ENCODE measurements around the gene YPEL2. TPM values are rescaled to one million over a fixed set of nuclear protein-coding genes. Genes with fewer than 3 reads are reported as not detected.

The YPEL2 gene
- polyA plus RNA-seq, 1 donor (not counting 4 experiments of a cell fraction or from before 2014, with no cell fraction given): 4.6 TPM

- Histone ChIP-seq H3K4me1 (ENCODE audit: control insufficient read depth, extremely low read depth, insufficient read depth, low read length) (no peaks in the 10 kb centered on the region), H3K9ac (ENCODE audit: control insufficient read depth, extremely low read depth, insufficient read depth, low read length) (no peak overlapping the region), H3K79me2 (ENCODE audit: control insufficient read depth, insufficient read depth, low read length) (no peaks in the 10 kb centered on the region), H3K27me3 (ENCODE audit: control insufficient read depth, extremely low read depth, insufficient read depth, low read length) (no peaks in the 10 kb centered on the region), H3K4me3 (ENCODE audit: control insufficient read depth in 2 of 3, extremely low read depth in 1 of 3, insufficient read depth in 2 of 3, low read depth in 1 of 3, low read length in 3 of 3) (no peak overlapping the region), H3K4me2 (ENCODE audit: control insufficient read depth, extremely low read depth, insufficient read depth, low read depth, low read length) (no peak overlapping the region), H4K20me1 (ENCODE audit: control insufficient read depth, extremely low read depth, insufficient read depth, low read length) (no peaks in the 10 kb centered on the region), H2AFZ (ENCODE audit: control insufficient read depth, low read length) (no peak overlapping the region), H3K27ac (ENCODE audit: control insufficient read depth, insufficient read depth, low read length) (no peak overlapping the region), H3K9me3 (ENCODE audit: control insufficient read depth, low read depth, low read length) (no peaks in the 10 kb centered on the region), H3K36me3 (ENCODE audit: control insufficient read depth in 2 of 2, extremely low read depth in 1 of 2, insufficient read depth in 2 of 2, low read length in 2 of 2) (no peaks in the 10 kb centered on the region), H3K9me1 (ENCODE audit: control insufficient read depth, extremely low read depth, insufficient read depth, low read length) (no peaks in the 10 kb centered on the region)
- dilution Hi-C loops (cut with MboI; ENCODE audit: extremely low pct_ligation_motif_present, low sequenced_read_pairs): no loop called here
- no peak for TF ChIP-seq EZH2 (IDR thresholded peaks at IDR 0.05; ENCODE audit: low read length)
- TF ChIP-seq, protein P1, sequence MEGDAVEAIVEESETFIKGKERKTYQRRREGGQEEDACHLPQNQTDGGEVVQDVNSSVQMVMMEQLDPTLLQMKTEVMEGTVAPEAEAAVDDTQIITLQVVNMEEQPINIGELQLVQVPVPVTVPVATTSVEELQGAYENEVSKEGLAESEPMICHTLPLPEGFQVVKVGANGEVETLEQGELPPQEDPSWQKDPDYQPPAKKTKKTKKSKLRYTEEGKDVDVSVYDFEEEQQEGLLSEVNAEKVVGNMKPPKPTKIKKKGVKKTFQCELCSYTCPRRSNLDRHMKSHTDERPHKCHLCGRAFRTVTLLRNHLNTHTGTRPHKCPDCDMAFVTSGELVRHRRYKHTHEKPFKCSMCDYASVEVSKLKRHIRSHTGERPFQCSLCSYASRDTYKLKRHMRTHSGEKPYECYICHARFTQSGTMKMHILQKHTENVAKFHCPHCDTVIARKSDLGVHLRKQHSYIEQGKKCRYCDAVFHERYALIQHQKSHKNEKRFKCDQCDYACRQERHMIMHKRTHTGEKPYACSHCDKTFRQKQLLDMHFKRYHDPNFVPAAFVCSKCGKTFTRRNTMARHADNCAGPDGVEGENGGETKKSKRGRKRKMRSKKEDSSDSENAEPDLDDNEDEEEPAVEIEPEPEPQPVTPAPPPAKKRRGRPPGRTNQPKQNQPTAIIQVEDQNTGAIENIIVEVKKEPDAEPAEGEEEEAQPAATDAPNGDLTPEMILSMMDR (optimal IDR thresholded peaks at IDR 0.05 in 1 of 3, IDR thresholded peaks at IDR 0.05 in 1 of 3, conservative IDR thresholded peaks at IDR 0.05 in 1 of 3; ENCODE audit: extremely low read depth in 1 of 3, insufficient read depth in 2 of 3, low read length in 3 of 3): no peak
- DNase-seq (ENCODE audit: low read depth, low spot score) (no peak), FAIRE-seq (no peak)
Measured at GRCh38 chr17:59399914-59400313, 68.5 kb downstream of the YPEL2 start.

- no peak for FAIRE-seq
- Histone ChIP-seq H2AFZ (ENCODE audit: control insufficient read depth, low read length) (no peak overlapping the region), H3K4me3 (ENCODE audit: control insufficient read depth in 2 of 3, extremely low read depth in 1 of 3, insufficient read depth in 2 of 3, low read depth in 1 of 3, low read length in 3 of 3) (no peak overlapping the region), H4K20me1 (ENCODE audit: control insufficient read depth, extremely low read depth, insufficient read depth, low read length) (no peaks in the 10 kb centered on the region), H3K9me1 (ENCODE audit: control insufficient read depth, extremely low read depth, insufficient read depth, low read length) (no peaks in the 10 kb centered on the region), H3K36me3 (ENCODE audit: control insufficient read depth in 2 of 2, extremely low read depth in 1 of 2, insufficient read depth in 2 of 2, low read length in 2 of 2) (no peaks in the 10 kb centered on the region), H3K4me2 (ENCODE audit: control insufficient read depth, extremely low read depth, insufficient read depth, low read depth, low read length) (no peak overlapping the region), H3K4me1 (ENCODE audit: control insufficient read depth, extremely low read depth, insufficient read depth, low read length) (no peaks in the 10 kb centered on the region), H3K27me3 (ENCODE audit: control insufficient read depth, extremely low read depth, insufficient read depth, low read length) (no peaks in the 10 kb centered on the region), H3K9ac (ENCODE audit: control insufficient read depth, extremely low read depth, insufficient read depth, low read length) (no peak overlapping the region), H3K9me3 (ENCODE audit: control insufficient read depth, low read depth, low read length) (no peaks in the 10 kb centered on the region), H3K79me2 (ENCODE audit: control insufficient read depth, insufficient read depth, low read length) (no peaks in the 10 kb centered on the region), H3K27ac (ENCODE audit: control insufficient read depth, insufficient read depth, low read length) (no peak overlapping the region)
- dilution Hi-C loops (cut with MboI; ENCODE audit: extremely low pct_ligation_motif_present, low sequenced_read_pairs): no loop called here
- DNase-seq (ENCODE audit: low read depth, low spot score): no peak
- TF ChIP-seq, protein P1 (optimal IDR thresholded peaks at IDR 0.05 in 1 of 3, IDR thresholded peaks at IDR 0.05 in 1 of 3, conservative IDR thresholded peaks at IDR 0.05 in 1 of 3; ENCODE audit: extremely low read depth in 1 of 3, insufficient read depth in 2 of 3, low read length in 3 of 3): no peak
- no peak for TF ChIP-seq EZH2 (IDR thresholded peaks at IDR 0.05; ENCODE audit: low read length)
Measured at GRCh38 chr17:59400858-59401257, 69.4 kb downstream of the YPEL2 start.

All from keratinocyte (primary cell).